ENCODE data around the gene EEFSEC.

The EEFSEC gene

DNA sequence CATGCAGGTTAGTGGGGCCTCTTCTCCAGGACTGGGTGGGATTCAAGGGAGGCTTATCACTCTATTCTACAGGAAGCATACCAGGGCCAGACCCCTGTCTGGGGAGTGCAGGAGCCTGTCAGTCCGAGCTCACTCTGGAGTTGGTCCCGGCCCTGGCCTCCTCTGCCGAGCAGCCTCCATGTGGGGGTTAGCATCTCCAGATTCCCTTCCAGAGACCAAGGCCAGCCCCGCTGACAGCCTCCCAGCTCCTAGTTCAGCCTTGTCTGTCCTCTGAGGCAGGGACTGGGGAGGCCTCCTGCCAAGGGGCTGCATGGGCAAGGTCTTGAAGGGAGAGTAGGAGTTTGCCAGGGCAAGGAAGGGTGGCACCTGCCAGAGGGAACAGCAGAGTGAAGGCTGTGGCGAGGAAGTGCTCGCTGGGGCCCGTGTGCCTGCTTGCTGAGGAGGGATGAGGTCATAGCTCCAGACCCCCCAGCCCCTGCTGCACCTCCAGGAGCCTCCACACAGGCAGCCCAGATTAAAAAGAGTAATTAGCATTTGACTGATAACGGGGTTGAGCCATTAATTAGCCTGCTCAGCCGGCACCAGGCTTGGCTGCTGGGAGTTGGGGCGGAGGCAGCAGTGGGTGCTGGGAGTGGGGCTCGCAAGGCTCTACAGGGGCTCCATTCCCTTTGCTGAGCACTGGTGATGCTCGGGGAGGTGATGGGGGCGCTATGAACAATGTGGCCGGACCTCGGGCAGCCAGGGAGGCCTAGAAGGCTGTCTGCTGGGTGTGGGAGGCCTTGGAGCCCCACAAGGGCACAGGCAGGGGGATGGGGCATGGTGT lies 259.1 kb downstream of the EEFSEC start:
- DNase-seq (ENCODE audit: low read depth): no peak

DNA sequence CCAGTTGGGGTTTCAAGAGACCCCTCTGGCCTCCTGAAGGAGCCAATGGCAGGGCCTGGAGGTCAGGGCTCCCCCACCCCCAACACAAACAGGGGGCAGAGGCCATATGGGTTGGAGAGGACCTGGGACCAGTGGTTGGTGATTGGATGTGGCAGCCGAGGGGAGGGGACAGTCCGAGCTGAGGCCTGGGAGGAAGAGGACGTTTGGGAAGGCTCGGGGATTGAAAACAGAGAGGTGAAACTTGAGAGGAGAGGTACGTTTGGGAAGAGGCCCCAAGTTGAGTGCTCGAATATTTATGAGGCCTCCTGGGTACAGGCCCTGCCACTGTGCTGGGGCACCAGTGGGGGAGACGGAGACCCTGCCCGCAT lies 259.7 kb downstream of the EEFSEC start:
- DNase-seq (ENCODE audit: low read depth): no peak

GRCh38 chr3:128413413-128414205 lies 260.3 kb downstream of the EEFSEC start:
- no peak for DNase-seq (ENCODE audit: low read depth)

DNA sequence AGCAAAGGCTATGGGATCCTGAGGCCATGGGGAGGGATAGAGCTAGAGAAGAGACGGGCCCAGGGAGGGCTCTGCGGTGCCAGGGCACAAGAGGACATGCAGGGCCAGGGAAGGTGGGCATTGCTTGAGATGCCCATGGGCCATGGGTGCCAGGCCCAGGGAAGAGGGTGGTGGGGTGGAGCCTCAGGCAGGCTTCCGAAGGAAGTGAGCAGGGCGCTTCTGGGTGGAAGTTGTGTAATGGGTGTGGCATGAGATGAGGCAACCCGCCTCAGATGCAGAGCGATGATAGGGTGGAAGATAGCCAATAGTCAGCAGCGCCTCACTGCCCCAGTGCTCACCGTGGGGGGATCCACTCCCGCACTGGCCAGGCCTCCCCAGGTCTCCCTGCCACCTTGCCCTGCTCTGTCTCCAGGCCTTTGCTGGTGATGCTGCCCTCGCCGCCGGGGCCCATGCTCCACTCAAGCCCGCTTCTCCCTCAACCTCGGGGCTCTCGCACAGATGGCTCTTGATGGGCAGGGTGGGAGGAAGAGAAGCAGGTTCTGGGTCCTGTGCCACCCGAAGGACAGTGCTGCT lies 262.0 kb downstream of the EEFSEC start:
- peak; percentile 6 for DNase-seq (ENCODE audit: low read depth)

- DNase-seq (ENCODE audit: low read depth): no peak
Measured at GRCh38 chr3:128415773-128416577, 262.7 kb downstream of the EEFSEC start.

DNA sequence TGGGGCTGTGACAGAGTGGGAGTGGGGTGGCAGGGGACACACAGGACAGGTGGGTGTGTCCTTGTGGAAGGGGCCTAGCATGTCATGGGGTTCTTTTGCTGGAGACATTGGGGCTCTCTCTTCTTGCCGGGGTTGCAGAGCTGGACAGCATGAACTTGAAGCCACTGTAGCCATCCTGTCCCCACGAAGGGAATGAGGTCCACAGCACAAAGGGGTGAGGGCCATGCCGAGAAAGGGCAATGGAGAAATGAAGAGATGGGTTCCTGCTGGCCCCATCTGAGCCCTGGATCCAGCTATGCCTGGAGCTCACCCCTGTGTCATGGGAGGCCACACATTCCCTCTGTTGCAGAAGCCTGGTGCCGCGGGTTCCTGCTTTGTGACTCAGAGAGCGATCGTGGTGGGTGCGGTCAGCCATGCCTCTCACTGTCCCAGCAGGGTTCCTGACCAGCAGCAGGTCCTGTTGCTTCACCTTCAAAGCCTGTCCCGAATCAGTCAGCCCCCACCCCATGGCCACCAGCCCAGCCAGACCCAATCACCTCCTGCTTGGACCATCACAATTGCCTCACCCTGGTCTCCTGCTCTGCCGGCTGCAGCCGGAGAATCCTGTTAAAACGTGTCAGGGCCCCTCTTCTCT lies 263.4 kb downstream of the EEFSEC start:
- DNase-seq (ENCODE audit: low read depth): peak; percentile 73

GRCh38 chr3:128418900-128419299 lies 265.6 kb downstream of the EEFSEC start:
- DNase-seq (ENCODE audit: low read depth): no peak

DNA sequence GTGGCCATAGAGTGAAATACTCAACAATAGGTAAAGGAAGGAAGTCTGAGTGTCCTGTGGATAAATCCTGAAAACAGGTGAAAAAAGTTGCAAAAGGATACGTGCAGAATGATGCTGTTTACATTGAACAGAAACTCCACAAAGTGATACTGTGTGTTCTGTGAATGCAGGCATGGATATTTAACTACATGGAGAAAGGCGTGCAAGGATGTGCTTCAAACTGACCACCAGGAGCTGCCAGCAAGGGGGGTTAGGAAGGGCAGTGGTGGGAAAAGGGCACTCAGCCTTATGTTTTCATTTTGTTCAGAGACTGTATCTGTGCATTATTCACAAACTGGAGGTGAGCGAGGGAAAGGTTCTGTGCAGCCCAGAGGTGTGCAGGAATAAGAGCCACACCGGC lies 266.0 kb downstream of the EEFSEC start:
- DNase-seq (ENCODE audit: low read depth): no peak

- DNase-seq (ENCODE audit: low read depth): no peak
Measured at GRCh38 chr3:128420289-128420688, 267.0 kb downstream of the EEFSEC start.

DNA sequence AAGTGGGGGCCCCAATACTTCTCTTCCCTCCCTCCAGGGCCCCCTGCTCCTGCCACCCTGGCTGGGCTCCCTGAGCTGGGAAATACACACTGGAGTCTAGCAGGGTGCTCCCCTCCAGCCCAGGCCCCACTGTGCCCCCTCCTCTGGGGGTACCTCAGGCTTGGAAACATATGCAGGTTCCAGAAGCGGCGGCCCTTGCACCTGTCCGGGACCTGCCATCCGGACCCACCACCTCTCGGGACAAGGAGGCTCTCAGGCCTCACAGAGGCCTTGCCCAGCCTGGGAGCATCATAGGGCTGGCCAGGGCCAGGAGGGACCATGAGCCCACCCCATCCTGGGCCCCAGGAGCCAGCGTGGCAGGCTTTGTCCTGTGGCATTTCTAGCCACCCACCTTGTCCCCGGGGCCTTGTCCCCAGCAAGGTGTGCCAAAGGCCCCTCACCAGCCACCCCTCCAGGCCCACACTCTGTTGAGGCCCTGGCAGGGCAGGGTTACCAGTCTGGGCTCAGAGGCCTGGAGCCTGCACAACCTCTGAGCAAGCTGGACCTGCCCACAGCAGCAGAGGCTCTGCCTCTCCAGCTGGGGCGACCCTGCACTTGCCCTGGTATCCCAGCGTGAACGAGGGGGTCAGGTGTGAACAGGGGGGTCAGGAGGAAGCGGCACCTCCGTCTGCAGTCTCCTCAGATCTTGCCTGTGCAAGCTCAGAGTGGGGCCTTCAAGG lies 267.6 kb downstream of the EEFSEC start:
- DNase-seq (ENCODE audit: low read depth): no peak

- DNase-seq (ENCODE audit: low read depth): no peak
Measured at GRCh38 chr3:128421439-128421836, 268.2 kb downstream of the EEFSEC start.

DNA sequence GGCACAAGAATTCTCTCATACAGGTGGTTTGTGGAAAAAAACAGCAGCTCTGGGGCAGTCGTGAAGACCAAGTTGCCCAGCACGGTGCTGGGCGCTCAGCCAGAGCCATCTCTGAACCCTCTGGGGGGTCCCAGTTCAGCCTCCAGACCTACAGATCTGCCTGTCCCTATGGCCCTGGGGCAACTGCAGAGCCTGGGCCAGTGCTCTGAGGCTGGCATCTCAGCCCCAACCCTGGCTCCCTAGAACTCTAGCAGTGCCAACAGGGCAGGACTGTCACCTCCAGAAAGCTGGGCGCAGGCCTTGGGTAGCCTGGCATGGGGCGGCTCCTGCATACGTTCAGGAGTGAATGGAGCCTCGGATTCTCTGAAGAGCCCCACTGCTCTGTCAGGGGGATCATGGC lies 268.7 kb downstream of the EEFSEC start:
- no peak for DNase-seq (ENCODE audit: low read depth)

DNA sequence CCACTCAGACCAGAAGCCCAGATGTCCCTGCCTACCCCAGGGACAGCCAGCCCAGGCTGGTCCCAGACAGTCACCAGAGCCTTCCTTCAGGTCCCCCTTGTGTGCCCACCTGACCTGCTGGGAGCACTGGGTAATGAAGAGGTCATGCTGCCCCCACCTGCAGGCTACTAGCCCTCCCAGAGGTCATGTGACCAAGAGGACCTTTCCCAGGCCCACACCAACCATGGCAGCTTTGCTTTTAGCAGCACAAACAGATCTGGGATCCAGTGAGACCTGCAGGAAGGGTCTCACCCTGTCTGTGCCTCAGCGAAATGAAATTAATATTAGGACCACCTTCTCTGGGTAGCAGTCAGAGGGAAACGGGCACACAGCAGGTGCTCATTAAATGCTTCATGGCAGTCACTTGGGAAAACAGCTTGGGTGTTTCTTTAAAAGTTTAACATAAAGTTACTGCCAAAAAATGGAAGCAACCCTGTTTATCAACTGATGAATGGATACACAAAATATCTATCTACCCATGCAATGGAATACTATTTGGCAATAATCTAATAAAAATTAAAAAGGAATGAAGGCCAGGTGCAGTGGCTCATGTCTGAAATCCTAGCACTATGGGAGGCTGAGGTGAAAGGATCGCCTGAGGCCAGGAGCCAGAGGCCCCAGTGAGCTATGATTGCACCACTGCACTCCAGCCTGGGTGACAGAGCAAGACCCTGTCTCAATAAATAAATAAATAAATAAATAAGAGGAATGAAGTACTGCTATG lies 269.7 kb downstream of the EEFSEC start:
- no peak for DNase-seq (ENCODE audit: low read depth)

DNA sequence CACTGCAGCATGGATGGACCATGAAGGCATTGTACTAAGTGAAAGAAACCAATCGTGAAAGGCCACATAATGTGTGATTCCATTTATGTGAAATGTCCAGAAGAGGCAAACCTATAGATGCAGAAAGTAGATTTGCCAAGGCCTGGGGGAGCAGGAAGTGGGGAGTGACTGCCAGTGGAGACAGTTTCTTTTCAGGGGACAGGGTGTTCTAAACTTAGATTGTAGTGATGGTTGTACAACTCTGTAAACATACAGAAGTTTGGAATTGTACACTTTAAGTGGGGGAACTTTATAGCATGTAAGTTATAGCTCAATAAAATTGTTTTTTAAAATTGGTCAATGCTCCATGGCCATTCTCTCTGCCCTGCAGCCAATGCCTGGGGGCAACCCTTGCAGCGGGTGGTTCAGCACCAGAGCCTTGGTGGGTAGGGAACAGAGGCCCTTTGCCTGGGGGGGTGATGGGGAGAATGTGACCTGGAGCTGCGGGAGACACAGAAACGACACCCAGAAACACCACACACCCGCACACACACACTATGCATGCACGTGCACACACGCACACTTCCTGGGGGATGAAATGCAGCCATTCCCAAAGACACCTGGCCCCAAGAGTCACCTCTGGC lies 270.4 kb downstream of the EEFSEC start:
- DNase-seq (ENCODE audit: low read depth): no peak

DNA sequence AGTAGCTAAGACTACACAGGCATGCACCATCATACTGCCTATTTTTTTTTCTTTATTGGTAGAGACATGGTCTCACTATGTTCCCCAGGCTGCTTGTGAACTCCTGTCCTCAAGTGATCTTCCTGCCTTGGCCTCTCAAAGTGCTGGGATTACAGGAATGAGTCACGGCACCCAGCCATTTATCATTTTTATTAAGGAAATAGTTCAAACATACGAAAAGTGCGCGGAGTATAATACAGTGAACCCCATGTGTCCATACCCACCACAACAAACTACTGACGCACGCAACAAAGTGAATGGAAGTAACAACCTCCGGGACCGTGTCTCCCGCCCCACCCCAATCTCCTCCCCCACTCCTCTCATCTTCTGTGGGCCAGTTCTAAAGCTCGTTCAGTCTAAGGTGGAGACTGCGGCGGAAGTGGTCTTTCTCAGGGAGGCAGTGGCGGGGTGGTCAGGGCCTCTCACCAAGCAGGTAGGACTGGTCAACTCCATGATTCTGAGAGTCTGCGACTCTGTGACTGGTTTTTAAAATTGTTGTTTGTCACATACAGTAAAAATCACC lies 271.3 kb downstream of the EEFSEC start:
- DNase-seq (ENCODE audit: low read depth): peak; percentile 79

- no peak for DNase-seq (ENCODE audit: low read depth)
Measured at GRCh38 chr3:128425142-128425845, 272.0 kb downstream of the EEFSEC start.

DNA sequence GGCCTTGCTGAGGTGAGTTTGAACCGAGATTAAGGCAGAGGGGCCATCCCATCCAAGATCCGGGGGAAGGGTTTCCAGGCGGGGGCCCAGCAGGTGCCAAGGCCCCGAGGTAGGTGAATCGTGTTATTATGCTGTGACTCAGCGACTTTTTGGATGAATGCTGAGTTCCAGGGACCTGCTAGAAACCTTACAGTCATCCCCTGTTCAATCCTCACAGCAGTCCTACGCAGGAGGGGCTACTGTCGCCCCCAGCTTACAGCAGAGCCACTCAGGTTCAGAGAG lies 272.5 kb downstream of the EEFSEC start:
- DNase-seq (ENCODE audit: low read depth): no peak

DNA sequence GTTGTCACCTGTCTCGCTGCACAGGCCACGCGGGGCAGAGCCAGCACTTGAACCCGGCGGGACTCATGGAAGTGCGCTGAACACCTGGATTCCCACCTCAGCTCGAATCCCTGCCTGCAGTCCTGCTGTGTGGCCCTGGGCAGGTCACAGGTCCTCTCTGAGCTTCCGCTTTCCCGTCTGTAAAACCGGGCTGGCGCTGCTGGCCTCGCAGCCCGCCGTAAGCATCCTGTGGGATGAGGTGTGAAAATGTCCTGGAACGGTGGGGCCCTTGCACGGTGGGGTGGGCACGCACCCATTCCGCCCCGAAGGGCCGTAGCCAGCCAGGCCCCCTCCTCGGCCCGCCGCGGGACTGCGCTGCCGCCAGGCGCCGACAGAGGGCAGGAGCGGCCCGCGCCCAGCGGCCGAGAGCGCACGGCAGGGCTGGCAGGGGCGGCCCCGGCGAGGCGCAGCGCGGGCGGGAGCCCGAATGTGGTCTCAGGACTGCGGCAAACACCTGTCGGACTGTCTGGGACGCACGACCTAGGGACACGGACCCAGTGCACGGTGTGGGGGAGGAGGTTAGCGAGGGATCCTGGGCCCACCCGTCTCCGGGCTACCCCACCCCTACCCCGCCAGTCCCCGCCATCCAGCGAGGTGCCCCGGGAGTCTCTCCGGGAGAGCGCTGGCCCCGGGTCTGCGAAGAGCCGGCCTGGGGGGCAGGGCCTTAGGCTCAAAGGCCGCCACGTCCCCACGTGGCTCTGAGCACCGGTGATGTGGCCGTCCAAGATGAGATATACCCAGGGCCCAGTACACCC lies 273.0 kb downstream of the EEFSEC start:
- DNase-seq (ENCODE audit: low read depth): no peak

Measured in amniotic epithelial cell (primary cell).